Ishikawa (cell line): ENCODE data around the gene THRA.

ENCODE experiments used
- NFIC ChIP-seq: IDR thresholded peaks from 2 replicates; pipeline ENCODE4 v1.6.1; 2012
- TEAD4 ChIP-seq: IDR thresholded peaks from 2 replicates; pipeline ENCODE4 v1.6.1; 2012
- ZBTB7A ChIP-seq: IDR thresholded peaks from 2 replicates; pipeline ENCODE4 v1.6.1; 2012; ENCODE audit warnings: low read depth
- TF ChIP-seq, protein P1 (sequence below): IDR thresholded peaks from 2 replicates; pipeline ENCODE4 v1.6.1; 2012

- TF ChIP-seq, protein P1, sequence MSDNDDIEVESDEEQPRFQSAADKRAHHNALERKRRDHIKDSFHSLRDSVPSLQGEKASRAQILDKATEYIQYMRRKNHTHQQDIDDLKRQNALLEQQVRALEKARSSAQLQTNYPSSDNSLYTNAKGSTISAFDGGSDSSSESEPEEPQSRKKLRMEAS: no peak
- TF ChIP-seq TEAD4: no peak
- no peak for TF ChIP-seq NFIC
- TF ChIP-seq ZBTB7A: no peak
Observed at GRCh38 chr17:40103071-40103661, 40.4 kb downstream of the THRA start.
